Mammary epithelial cell (primary cell): ENCODE results near the gene C1orf56.

Source experiments
- CTCF ChIP-seq, 2 donors: IDR thresholded peaks in 1 of 2; conservative IDR thresholded peaks in 1 of 2; 2 replicates each; pipeline ENCODE4 v1.5.1; 2011 to 2012; ENCODE audit warnings: inconsistent platforms in 2 of 2, low read length in 2 of 2, mild to moderate bottlenecking in 2 of 2, control low read depth in 1 of 2, low read depth in 1 of 2; ENCODE audit not compliant: insufficient read depth in 1 of 2; ENCODE audit errors: extremely low read depth in 1 of 2
- EZH2 ChIP-seq: IDR thresholded peaks from 2 replicates; pipeline ENCODE4 v1.6.1; 2012; ENCODE audit warnings: low read length, inconsistent platforms, borderline replicate concordance

GRCh38 chr1:151003180-151003579 lies 44.4 kb upstream of the C1orf56 start:
- TF ChIP-seq CTCF (conservative IDR thresholded peaks at IDR 0.05 in 1 of 2, IDR thresholded peaks at IDR 0.05 in 1 of 2; ENCODE audit: extremely low read depth in 1 of 2, insufficient read depth in 1 of 2, low read depth in 1 of 2, low read length in 2 of 2): no peak
- TF ChIP-seq EZH2: no peak
